Measurements from ENCODE around the gene MRPL32.
"Not testable (repeated sequence)": the region's sequence is repeated elsewhere in the genome, so short reads cannot be mapped to it uniquely, and the experiment has no call there.

The MRPL32 gene

DNA sequence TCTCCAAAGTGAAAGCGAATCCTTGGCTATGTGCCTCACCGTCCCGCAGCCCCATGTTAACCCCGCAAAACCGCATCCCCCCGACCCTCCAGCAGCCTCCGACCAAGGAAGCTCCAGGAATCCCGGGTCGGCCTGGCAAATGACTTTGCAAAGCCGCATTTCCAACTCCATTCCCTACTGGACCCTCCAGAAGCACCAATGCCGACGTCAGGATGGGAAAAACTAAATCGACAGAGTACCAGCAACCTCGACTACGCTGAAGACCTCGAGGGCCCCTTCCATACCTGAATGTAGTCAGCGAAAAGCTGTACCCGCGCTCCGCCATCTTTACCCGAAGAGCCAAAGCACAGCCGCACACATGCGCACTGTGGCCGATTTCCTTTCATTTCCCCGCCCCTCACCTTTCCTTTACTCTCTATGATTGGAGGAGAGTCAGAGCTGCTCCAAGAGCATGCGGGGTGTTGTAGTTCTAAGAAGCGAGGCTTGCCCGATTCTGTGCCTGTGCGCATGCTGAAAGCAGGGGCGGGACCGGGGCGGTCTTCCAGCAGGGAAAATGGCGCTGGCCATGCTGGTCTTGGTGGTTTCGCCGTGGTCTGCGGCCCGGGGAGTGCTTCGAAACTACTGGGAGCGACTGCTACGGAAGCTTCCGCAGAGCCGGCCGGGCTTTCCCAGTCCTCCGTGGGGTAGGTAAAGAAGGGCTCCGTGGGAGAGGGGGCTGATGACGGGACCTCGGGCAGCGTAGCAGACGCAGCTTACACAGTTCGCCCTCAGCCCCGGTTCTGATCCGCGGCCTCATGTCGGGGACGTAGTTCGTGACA, at the start of gene MRPL32, which contains the start of gene PSMA2:
Gene MRPL32 (plus strand): TSS at position 543 of the 818 bp plus-strand sequence. CDS start 11 bp downstream, at position 554.
Gene PSMA2 (minus strand): TSS at position 341 of the 818 bp plus-strand sequence. CDS start 16 bp downstream, at position 325.
- DNase-seq (ENCODE audit: low read depth) = peak; percentile 87

DNA sequence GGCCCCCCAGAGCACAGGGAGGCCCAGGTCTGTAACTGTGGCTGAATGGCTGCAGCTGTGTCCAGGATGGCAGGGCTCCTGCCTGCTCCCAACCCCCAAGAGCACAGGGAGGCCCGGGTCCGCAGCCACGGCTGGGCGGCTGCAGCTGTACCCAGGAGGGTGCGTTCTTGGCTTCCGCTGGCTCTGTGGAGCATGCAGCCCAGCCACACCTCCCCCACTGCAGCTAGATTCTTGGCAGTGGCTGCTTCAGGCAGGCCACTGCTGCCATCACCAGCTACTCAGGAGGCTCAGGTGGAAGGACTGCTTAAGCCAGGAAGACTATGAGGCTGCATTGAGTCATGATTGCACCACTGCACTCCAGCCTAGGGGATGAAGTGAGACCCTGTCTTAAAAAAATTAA, 48.2 kb upstream of the MRPL32 start:
- DNase-seq (ENCODE audit: low read depth) = no peak

DNA sequence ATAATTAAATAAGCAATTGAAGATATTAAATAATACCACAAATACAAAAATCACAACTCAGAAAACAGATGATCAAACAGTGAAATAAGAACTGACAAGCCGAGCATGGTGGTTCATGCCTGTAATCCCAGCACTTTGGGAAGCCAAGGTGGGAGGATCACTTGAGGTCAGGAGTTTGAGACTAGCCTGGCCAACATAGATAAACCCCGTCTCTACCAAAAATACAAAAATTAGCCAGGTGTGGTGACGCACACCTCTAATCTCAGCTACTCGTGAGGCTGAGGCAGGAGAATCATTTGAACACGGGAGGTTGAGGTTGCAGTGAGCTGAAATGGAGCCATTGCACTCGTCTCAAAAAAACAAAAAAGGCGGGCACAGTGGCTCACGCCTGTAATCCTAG, 47.0 kb upstream of the MRPL32 start:
- not testable (repeated sequence) for DNase-seq (ENCODE audit: low read depth)

- no peak for DNase-seq (ENCODE audit: low read depth)
These were observed 46.0 kb upstream of the MRPL32 start for GRCh38 chr7:42886129-42886528.

DNA sequence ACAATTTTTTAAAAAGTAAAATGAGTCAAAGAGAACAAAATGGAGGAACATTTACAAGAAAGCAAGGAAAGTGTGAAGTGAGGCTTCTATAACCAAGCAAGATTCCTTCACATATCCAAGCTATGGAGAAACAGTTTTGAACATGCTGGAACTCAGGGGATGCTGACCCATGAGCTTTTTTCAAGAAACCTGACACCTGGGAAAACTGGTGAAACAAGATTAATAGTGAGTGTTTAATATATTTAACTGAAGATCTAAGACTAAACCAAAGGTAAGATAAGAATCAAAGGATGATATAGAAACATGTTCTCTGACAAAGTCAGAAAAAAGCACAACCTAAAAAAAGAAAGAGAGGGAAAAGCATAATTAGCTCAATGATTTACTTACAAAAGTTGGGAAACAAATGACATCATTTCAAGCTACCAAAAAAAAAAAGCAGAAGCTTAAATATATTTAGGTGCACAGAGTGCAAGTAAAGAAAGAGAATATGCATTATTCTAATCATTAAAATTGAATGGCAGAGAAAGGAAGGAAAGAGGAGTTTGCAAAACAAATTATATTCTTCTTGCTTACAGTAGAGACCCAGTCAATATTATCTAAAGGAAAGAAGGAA, 45.2 kb upstream of the MRPL32 start:
- DNase-seq (ENCODE audit: low read depth) = no peak

DNA sequence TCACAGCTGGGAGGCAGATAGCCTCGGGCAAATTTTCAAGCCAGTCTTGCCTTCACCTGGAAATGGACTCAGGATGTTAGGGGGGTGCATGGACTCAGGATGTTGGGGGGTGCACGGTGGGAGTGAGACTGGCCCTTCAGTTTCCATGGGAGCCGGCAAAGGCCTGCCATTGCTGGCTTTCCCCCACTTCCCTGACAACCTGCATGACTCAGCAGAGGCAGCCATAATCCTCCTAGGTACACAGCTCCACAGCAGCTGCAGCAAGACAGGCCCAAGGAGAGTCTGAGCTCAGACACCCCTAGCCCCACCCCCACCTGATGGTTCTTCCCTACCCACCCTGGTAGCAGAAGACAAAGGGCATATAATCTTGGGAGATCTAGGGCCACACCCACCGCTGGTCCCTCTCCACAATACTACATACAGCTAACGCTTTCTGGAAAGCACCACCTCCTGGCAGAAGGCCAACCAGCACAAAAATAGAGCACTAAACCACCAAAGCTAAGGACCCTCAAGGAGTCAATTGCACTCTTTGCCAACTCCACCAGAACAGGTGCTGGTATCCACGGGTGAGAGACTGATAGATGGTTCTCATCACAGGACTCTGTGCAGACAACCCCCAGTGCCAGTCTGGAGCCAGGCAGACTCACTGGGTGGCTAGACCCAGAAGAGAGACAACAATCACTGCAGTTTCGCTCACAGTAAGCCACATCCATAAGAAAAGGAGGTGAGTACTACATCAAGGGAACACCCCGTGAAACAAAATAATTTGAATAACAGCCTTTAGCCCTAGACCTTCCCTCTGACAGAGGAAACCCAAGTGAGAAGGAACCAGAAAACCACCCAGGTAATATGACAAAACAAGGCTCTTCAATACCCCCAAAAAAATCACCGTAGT, 38.6 kb upstream of the MRPL32 start:
- DNase-seq (ENCODE audit: low read depth) = no peak

GRCh38 chr7:42900842-42901241, 31.3 kb upstream of the MRPL32 start:
- no peak for DNase-seq (ENCODE audit: low read depth)

DNA sequence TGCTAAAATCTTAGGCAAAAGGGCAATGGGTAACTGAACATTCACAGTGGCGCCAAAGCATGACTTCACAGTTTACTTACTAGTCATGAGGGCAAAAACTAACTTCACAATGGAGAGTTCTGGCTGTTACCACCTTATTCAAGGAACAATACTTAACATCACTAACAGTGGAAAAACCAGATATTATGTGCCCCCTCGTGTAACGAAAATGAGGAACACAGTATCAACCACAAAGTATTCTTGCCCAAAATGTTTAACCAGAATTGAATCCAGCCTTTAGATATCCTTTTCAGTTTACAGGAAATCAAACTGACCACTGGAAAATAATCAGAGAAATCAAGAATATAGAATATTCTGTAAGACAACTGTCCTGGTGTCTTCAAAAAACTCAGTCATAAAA, 29.8 kb upstream of the MRPL32 start:
- no peak for DNase-seq (ENCODE audit: low read depth)

DNA sequence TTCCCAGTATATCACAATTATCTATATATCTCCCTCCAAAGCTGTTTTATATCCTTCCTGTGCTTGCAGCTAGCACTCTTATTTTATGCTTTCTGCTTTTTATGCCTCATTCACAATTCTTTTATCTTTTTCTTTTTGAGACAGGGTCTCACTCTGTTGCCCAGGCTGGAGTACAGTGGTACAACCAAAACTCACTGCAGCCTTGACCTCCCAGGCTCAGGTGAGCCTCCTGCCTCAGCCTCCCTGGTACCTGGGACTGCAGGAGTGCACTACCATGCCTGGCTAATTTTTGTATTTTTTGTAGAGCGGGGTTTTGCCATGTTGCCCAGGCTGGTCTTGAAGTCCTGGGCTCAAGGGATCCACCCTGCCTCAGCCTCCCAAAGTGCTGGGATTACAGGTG, 26.0 kb upstream of the MRPL32 start:
- no peak for DNase-seq (ENCODE audit: low read depth)

DNA sequence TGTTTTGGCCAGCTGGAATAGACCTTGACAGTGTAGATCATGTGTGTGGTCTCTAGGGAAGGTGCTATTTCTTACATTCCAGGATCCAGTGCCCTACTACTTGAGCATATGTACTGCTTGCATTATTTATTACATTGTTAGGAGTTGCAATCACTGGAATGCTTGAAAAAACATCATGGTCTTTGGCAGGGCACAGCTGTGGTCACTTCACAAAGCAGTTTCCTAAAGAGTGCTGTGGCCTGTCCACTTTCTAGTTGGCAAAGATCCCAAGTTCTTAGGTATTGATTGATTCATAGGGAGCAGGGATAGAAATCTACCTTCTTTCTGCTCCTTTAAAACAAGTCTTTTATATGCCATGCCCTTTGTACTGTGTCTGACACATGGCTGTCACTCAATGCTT, 24.9 kb upstream of the MRPL32 start:
- no peak for DNase-seq (ENCODE audit: low read depth)

- no peak for DNase-seq (ENCODE audit: low read depth)
These were observed 21.9 kb upstream of the MRPL32 start for GRCh38 chr7:42910306-42910705.

- peak; percentile 67 for DNase-seq (ENCODE audit: low read depth)
These were observed 20.4 kb upstream of the MRPL32 start, which contains the start of gene C7orf25 for GRCh38 chr7:42911454-42912447. C7orf25 (minus strand) TSS chr7:42912070; CDS start chr7:42910900, 1,170 bp downstream.

- no peak for DNase-seq (ENCODE audit: low read depth)
These were observed 18.6 kb upstream of the MRPL32 start for GRCh38 chr7:42913591-42913990.

- no peak for DNase-seq (ENCODE audit: low read depth)
These were observed 18.2 kb upstream of the MRPL32 start for GRCh38 chr7:42914009-42914408.

GRCh38 chr7:42914421-42915045, 17.6 kb upstream of the MRPL32 start:
- no peak for DNase-seq (ENCODE audit: low read depth)

GRCh38 chr7:42915356-42915755, 16.8 kb upstream of the MRPL32 start:
- no peak for DNase-seq (ENCODE audit: low read depth)

DNA sequence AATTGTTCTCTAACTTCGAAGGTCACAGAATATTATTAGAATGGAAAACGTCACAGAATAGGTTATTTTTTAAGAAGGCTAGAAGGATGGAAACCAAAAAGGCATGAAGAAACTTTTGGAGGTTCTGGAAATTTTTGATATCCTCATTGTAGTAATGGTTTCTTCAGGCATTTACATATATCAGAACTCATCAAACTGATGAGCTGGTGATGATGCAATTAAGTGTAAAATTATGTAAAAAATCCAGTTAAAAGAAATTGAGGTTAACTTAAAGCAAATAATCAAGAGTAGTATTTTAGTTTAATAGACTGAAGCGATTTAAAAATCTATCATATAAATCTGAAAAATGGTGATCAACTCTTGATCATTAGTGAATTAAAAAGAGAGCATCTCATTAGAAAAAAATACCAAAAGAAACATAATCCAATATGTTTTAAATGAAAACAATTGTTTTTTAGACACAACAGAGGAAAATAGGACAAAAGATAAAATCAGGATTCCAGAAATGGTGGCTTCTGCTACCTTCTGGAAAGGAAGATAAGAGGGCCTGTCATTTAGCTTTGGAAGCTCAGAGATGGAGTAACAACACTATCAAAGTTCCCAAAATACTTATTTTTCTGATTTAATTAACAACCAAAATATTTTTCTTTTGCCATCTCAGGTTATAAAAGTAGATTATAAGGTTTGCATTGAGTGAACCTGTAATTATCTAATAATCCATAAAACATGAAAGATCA, 10.0 kb upstream of the MRPL32 start:
- no peak for DNase-seq (ENCODE audit: low read depth)

DNA sequence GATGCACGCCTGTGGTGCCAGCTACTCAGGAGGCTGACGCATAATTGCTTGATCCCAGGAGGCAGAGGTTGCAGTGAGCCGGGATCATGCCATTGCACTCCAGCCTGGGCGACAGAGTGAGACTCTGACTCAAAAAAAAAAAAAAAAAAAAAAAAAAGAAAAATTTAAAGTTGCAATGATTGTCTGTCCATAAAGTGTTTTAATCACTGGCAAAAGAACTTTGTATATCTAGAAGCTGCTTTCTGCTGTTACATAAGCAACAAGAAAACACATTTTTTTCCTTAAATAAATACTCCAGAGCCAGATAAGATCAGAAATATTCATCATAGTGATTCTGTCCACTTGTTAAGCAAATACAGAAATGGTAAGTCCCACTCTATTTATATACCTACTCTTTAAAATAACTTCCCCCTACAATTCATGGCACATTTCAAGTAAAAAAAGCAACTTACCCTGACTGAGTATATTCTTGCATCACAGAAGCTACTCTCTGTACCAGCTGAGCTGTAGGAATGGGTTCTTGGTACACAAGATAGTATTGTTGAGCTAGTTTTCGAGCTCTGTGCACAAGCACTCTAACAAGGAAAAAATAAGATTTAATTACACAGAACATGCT, 7.8 kb upstream of the MRPL32 start:
- no peak for DNase-seq (ENCODE audit: low read depth)

- DNase-seq (ENCODE audit: low read depth) = no peak
These were observed 6.5 kb upstream of the MRPL32 start for GRCh38 chr7:42925630-42926029.

Data from CMK (cell line).